Measurements from ENCODE around the gene KCNK1.

- no peak for TF ChIP-seq CTCF (IDR thresholded peaks at IDR 0.05)
- no peak for TF ChIP-seq POLR2A (IDR thresholded peaks at IDR 0.05)
Observed at GRCh38 chr1:233689017-233689747, 75.3 kb downstream of the KCNK1 start.
